DOHH2 (cell line): Measurements from ENCODE around the gene POSTN.

ENCODE experiments used
- CTCF ChIP-seq: fragments of 200-600 bp; sonication (generic); IDR thresholded peaks from one replicate; pipeline ENCODE4 v1.5.1; 2014; ENCODE audit warnings: antibody characterized with exemption, mild to moderate bottlenecking, low read depth, low read length; ENCODE audit not compliant: poor library complexity, severe bottlenecking
- EZH2phosphoT487 ChIP-seq: fragments of 200-600 bp; sonication (generic); IDR thresholded peaks from 2 replicates; pipeline ENCODE4 v1.6.1; 2017; ENCODE audit warnings: borderline replicate concordance, mild to moderate bottlenecking, antibody characterized with exemption, low read length, moderate library complexity, mixed read lengths

- TF ChIP-seq CTCF (no peak), EZH2phosphoT487 (no peak)
These were observed 42.8 kb upstream of the POSTN start for GRCh38 chr13:37641391-37641790.
